Measurements from ENCODE around the gene GK.
"Not testable (repeated sequence)": the region's sequence is repeated elsewhere in the genome, so short reads cannot be mapped to it uniquely, and the experiment has no call there.

Gene GK

DNA sequence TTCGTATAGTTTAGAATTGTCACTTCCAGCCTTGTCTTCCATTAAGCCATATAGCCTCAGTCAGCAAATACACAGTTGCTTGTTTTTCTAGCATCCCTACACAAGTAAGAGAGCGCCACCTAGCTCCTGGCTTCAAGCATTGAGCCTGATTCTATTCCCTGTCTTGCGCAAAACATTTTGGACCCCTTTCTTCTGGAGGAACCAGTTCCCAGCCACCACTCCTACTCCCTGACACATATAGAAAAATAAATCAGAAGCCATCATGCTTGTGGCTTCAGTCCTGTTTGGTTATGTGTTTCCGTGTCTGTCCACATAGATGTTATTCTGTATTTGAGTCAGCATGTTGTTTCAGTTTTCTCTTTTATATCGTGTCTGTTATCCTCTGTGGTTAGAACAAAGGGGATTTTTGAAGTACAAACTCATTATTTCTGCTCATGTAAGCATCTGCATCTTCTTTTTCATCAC is 59.9 kb downstream of the GK start:
- peak; percentile 87 for DNase-seq

DNA sequence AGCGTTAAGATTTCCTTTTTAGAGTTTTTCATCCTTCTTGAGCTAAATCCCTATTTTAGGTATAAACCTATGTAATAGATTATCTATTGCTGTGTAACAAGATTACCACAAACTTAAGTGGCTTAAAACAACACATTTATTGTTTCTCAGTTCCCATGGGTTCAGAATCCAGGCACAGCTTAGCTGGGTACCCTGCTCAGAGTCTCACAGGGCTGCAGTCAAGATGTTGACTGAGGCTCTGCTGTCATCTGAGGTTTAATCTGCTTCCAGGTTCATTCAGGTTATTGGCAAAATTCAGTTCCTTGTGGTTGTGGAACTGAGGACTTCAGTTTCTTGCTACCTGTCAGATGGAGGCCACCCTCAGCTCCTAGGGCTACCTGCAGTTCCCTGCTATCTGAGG is 60.9 kb downstream of the GK start:
- no peak for DNase-seq

DNA sequence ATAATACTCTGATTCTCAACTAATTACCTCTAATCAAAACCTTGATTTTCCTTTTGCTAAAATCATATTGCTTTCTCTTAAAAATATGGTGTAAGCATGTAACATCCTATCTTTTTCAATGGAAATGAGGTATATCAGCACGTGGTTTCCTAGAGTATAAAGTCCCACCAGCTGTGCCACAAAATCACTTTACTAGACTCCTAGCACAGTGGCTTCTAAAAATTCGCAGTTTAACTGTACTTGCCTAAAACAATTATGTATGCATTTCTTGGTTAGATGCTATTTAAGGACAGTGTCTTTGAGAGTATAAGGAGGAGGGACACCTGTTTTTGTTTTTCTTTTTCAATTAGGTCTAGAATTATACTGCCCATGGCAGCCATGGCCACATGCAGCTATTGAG is 62.8 kb downstream of the GK start:
- no peak for DNase-seq

DNA sequence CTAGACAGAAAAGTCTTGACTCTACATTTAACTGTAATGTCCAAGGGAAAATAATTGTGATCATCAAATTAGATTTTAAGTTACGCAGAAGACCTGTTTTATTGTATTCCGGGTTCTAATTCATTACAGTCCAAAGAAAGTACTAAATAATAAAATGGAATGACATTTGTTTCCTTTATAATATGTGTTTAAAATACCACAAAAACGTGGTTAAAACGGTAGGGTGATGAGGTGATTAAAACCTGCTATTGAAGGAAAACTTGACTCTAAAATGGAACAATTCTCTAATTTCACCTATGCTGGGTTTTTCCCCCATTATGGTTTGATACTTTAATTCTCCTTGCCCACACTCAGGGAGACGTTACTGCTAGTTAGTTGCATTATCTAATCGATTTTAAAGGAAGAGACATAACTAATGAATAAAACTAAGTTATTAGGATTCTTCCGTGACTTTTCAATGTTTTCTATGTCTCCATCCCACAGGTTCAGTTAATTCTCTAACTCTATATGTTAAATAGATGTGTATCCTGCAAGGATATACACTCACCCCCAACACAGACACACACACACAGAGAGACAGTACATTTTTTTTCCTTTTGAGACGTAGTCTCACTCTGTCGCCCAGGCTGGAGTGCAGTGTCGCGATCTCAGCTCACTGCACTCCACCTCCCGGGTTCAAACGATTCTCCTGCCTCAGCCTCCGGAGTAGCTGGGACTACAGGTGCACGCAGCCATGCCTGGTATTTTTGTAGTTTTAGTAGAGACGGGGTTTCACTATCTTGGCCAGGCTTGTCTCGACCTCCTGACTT is 80.8 kb downstream of the GK start:
- DNase-seq: no peak

DNA sequence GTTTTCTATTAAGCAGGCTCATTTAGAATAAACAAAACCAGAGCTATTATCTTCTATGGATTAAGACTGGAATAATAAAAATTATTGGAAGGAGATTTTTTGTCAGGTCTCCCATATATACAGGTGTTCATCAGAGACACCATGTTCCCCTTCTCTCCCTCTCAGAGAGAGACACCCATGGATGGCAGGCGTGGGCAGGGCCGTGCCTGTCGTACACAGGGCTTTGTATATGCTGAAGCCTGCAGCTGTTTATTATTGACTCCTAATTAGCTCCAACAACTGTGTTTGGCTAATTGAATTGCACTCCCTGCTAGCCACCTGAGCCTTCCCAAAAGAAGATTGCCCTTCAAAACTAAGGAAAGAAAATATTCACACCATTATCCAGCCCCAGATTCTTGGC is 81.6 kb downstream of the GK start:
- no peak for DNase-seq

DNA sequence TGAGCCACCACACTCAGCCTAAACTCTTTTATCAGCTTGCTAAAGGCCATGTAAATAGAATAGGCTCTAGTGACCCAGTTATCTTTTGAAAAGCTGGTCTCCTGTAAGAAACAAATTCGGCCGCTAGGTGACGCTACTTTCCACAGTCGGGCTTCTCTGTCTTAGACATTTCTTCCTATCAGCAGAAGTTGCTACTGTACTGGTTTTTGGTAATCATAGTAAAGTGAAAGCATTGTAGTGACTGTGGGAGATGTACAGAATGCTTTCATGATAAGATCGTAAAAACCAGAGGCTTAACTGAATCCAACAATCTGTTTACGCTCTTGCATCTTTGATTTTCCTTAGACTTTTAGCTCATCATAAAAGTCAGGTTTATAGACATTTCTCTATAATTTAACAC is 82.6 kb downstream of the GK start:
- DNase-seq: peak; percentile 86

DNA sequence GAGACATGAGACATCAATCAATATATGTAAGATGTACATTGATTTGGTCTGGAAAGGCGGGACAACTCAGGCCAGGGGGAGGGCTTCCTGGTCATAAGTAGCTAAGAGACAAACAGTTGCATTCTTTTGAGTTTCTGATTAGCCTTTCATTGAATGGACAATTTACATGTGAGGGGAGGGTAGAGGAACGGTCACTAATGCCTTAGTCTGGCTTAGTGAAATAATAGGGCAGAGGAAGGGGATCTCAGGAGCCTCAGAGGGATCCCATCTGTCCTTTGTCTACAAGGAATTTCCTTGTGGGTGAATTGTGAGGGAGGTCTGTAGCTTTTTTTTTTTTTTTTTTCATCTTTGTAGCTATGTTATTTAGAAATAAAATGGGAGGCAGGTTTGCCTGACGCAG is 88.3 kb downstream of the GK start:
- DNase-seq: no peak

DNA sequence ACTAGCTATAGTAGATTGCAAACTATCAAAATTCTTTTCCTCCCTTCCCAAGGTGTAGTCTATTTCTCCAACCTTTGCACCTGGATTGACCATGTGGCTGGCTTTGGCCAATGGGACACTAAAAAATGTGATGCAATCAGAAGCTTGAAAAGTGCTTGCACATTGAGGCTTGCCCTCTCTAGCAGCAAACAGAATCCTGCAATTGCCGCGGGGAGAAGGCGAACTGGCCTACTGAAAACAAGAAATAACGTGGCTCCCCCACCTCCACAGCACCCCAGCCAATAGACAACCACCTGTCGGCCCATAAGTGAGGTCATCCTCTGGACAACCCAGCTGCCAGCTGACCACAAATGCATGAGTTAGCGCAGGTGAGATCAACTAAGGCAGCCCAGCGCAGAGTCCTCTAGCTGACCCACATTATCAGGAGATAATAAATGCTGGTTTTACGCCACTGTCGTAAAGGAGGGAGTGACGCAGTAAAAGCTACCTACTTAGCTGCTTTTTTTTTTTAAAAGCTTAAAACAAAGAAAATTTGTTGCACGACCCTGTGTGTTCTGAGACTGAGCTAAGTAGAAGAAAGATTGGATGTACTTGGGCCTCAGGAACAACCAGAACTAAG is 95.2 kb downstream of the GK start:
- no peak for DNase-seq

DNA sequence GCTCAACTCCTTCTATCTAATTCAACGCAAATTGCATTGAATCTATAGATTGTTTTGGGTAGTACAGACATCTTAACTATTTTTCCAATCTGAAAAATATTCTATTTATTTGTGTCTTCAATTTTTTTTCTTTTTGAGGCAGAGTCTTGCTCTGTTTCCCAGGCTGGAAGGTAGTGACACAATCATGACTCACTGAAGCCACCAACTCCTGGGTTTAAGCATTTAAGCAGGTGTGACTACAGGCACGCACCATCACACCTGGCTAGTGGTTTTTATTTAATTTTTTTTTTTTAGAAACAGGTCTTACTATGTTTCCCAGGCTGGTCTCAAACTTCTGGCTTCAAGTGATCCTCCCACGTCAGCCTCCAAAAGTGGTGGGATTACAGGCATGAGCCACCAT is 98.3 kb downstream of the GK start:
- DNase-seq: no peak

DNA sequence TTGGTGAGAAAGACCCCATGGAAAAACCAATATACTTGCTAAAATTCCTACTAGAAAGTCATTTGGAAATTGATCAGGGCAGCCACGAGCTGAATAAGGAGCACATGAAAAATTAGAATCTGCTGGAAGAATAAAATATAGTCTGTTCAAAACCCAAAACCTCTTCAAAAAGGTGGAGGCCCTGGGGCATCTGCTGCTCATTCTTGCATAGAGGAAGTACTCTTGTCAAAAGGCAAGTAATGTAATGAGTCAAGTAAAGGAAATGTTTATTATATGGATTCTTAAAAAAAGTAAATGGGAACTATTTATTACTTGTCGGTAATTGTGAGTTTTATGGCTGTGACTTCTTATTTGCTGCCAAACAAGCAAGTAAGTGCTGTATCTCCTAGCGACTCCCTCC is 109.5 kb downstream of the GK start:
- DNase-seq: peak; percentile 33

DNA sequence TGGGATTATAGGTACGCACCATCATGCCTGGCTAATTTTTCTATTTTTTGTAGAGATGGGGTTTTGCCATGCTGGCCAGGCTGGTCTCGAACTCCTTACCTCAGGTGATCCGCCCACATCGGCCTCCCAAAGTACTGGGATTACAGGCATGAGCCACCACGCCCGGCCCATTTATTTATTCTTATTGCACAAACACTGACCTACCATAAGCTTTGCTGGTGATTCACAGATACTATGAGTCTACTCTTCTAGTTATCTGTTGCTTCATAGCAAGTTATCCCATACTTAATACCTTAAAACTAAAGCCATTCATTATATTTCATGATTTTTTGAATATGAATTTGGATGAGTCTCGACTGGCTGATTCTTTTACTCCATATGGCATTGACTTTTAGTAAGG is 120.5 kb downstream of the GK start:
- not testable (repeated sequence) for DNase-seq

DNA sequence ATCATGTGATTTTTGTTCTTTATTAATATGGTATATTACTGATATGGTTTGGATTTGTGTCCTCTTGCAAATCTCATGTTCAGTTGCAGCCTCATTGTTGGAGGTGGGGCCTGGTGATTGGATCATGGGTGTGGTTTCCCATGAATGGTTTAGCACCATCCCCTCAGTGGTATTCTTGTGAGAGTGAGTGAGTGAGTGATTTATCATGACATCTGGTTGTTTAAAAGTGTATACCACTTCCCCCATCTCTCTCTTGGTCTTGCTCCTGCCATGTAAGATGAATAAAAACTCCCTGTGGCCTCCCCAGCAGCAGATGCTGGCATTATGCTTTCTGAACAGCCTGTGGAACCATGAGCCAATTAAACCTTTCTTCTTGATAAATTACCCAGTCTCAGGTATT is 124.4 kb downstream of the GK start:
- no peak for DNase-seq

DNA sequence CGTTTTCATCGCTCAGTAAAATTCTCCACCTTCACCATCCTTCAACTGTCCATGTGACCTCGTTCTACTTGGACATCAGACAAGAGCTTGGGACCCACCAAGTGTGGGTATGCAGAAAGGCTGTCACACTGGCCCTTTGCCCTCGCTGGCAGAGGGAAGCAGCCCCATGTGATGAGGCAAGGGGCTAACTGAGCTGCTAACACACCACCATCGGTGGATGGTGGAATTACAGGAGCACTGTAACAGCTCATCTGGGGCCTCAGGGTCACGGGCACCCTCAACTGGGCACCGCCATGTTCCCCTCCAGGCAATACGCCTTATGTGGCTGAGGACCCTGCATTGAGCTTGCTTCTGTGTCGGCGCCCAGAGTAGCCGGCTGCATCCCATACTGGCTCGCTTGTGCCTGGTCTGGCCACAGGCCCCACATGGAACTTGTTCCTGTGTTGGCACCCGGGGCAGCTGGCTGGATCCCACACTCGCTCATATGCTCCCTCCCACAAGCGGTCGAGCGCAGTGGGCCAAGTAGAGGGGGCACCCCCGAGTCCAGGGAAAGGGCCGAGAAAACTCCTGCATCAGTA is 126.3 kb downstream of the GK start:
- no peak for DNase-seq
